HepG2 (cell line): Measurements from ENCODE around the gene F2RL2. TPM values are rescaled to one million over a fixed set of nuclear protein-coding genes. Genes with fewer than 3 reads are reported as not detected.

ENCODE experiments used
- ATAC-seq: fragments of 200-7000 bp; cut with Tn5 transposase; 3 replicates; pipeline ENCODE4 v1.9.1; 2020; ENCODE audit warnings: mild to moderate bottlenecking, moderate library complexity
- BruUV-seq: library from RNA; stranded (reverse); fragments of 400-500 nt; replicated peaks from 2 replicates; lab custom pipeline; 2021; lab: Mats Ljungman, UMichigan
- CTCF ChIA-PET: fragments of 300-600 bp; formaldehyde crosslinking; extraction: SDS; loops from one replicate; lab custom pipeline; 2021; ENCODE audit warnings: low total read pairs, inconsistent platforms, low intra/inter-chr PET ratio; lab: Yijun Ruan, JAX
- POLR2A ChIA-PET: fragments of 350-600 bp; sonication (Branson Sonifier 250); formaldehyde crosslinking; loops from one replicate; lab custom pipeline; 2020; ENCODE audit warnings: antibody characterized with exemption, inconsistent platforms; lab: Yijun Ruan, JAX
- DNase-seq: peaks from one replicate; pipeline ENCODE4 v3.0.0-alpha.2; 2015; ENCODE audit warnings: low spot score
- FAIRE-seq: peaks from 3 replicates; lab custom pipeline; 2011; peaks lifted over from hg19 to GRCh38; lab: Jason Lieb, UNC
- H2AFZ ChIP-seq: one replicate; pipeline ENCODE4 v1.6.1; 2011; ENCODE audit warnings: low read length, inconsistent platforms
- H3K27ac ChIP-seq: fragments of 300-600 bp; 3 replicates; pipeline ENCODE4 v1.8.0; 2011; ENCODE audit warnings: mixed run types, mild to moderate bottlenecking, mixed read lengths, low read length, inconsistent platforms; ENCODE audit not compliant: insufficient read depth; ENCODE audit errors: extremely low read length
- H3K27me3 ChIP-seq, 2 experiments: fragments of 200-600 bp in 1 of 2; 2 replicates in 1 of 2; 3 replicates in 1 of 2; pipeline versions ENCODE4 v1.6.0 to v1.8.0; 2011; ENCODE audit warnings: low read length in 2 of 2, mild to moderate bottlenecking in 2 of 2, moderate library complexity in 2 of 2, inconsistent platforms in 1 of 2; ENCODE audit not compliant: insufficient read depth in 2 of 2, control insufficient read depth in 1 of 2
- H3K36me3 ChIP-seq, 2 experiments: fragments of 200-600 bp in 1 of 2; replicated peaks in 1 of 2; 2 replicates in 1 of 2; 3 replicates in 1 of 2; pipeline versions ENCODE4 v1.5.1 to v1.8.0; 2011; ENCODE audit warnings: low read length in 2 of 2, inconsistent platforms in 1 of 2; ENCODE audit not compliant: insufficient read depth in 2 of 2, control insufficient read depth in 1 of 2
- H3K4me1 ChIP-seq: 2 replicates; pipeline ENCODE4 v1.5.1; 2012; ENCODE audit warnings: low read length, inconsistent platforms; ENCODE audit not compliant: insufficient read depth
- H3K4me2 ChIP-seq: 2 replicates; pipeline ENCODE4 v1.6.0; 2011; ENCODE audit warnings: low read depth, low read length, inconsistent platforms
- H3K4me3 ChIP-seq, 3 experiments: fragments of 200-600 bp in 1 of 3; sonication (generic), shearing (Covaris generic) in 1 of 3; replicated peaks in 1 of 3; 2 replicates each; pipeline ENCODE4 v1.5.1; 2011 to 2016; ENCODE audit warnings: low read length in 3 of 3, inconsistent platforms in 2 of 3, low read depth in 2 of 3, mild to moderate bottlenecking in 2 of 3, control low read depth in 1 of 3, mixed read lengths in 1 of 3; ENCODE audit not compliant: insufficient read depth in 1 of 3
- H3K79me2 ChIP-seq: one replicate; pipeline ENCODE4 v1.6.1; 2011; ENCODE audit warnings: low read length, inconsistent platforms; ENCODE audit not compliant: insufficient read depth
- H3K9ac ChIP-seq: 2 replicates; pipeline ENCODE4 v1.6.0; 2011; ENCODE audit warnings: mild to moderate bottlenecking, low read depth, low read length, inconsistent platforms; ENCODE audit not compliant: insufficient read depth
- H3K9me3 ChIP-seq: 2 replicates; pipeline ENCODE4 v1.5.1; 2012; ENCODE audit warnings: mild to moderate bottlenecking, low read length
- H4K20me1 ChIP-seq: 2 replicates; pipeline ENCODE4 v1.6.0; 2011; ENCODE audit warnings: inconsistent platforms, mild to moderate bottlenecking, low read length, moderate library complexity; ENCODE audit not compliant: insufficient read depth
- ARID2 ChIP-seq: sonication (generic); formaldehyde crosslinking; IDR thresholded peaks from 2 replicates; pipeline ENCODE4 v1.8.1; 2022; ENCODE audit warnings: mild to moderate bottlenecking, missing genetic modification reagents, borderline replicate concordance
- ARNT ChIP-seq: fragments of 450-650 bp; IDR thresholded peaks from 2 replicates; pipeline ENCODE4 v1.6.1; 2017
- DMTF1 ChIP-seq: sonication (generic); formaldehyde crosslinking; IDR thresholded peaks from 2 replicates; pipeline ENCODE4 v1.4.0; 2020; ENCODE audit warnings: mild to moderate bottlenecking, missing genetic modification reagents
- ELF4 ChIP-seq: sonication (generic); formaldehyde crosslinking; IDR thresholded peaks from 2 replicates; pipeline ENCODE4 v1.5.0; 2020; ENCODE audit warnings: missing genetic modification reagents, mild to moderate bottlenecking, moderate library complexity, borderline replicate concordance
- HDAC2 ChIP-seq: sonication (generic); formaldehyde crosslinking; IDR thresholded peaks from 2 replicates; pipeline ENCODE4 v1.4.0; 2020; ENCODE audit warnings: missing genetic modification reagents
- MYC ChIP-seq: sonication (generic); formaldehyde crosslinking; IDR thresholded peaks from 2 replicates; pipeline ENCODE4 v1.9.0; 2021; ENCODE audit warnings: missing genetic modification reagents, borderline replicate concordance
- REXO4 ChIP-seq: sonication (generic); formaldehyde crosslinking; IDR thresholded peaks from 2 replicates; pipeline ENCODE4 v1.8.0; 2022; ENCODE audit warnings: missing genetic modification reagents, mild to moderate bottlenecking, borderline replicate concordance
- U2AF1 ChIP-seq: fragments of 200-400 bp; formaldehyde crosslinking; optimal IDR thresholded peaks from 2 replicates; pipeline ENCODE3; 2017; ENCODE audit warnings: mild to moderate bottlenecking, low read depth, low read length
- ZNF138 ChIP-seq: sonication (generic); formaldehyde crosslinking; IDR thresholded peaks from 2 replicates; pipeline ENCODE4 v1.5.0; 2020; ENCODE audit warnings: mild to moderate bottlenecking, low read depth, missing genetic modification reagents
- ZNF160 ChIP-seq: sonication (generic); formaldehyde crosslinking; IDR thresholded peaks from 2 replicates; pipeline ENCODE4 v1.8.0; 2022; ENCODE audit warnings: mild to moderate bottlenecking, inconsistent platforms, missing genetic modification reagents
- WGBS: methylation state at CpG from one replicate; pipeline ENCODE4 v1.1.6; 2017; ENCODE audit warnings: low lambda C conversion rate; 5-methylcytosine and 5-hydroxymethylcytosine counted together
- in situ Hi-C: cut with HindIII; loops from 2 replicates; pipeline ENCODE4 v1.10.0; 2017; ENCODE audit warnings: low pct_unique_long_range_greater_than_20kb; ENCODE audit not compliant: extremely low pct_ligation_motif_present
- intact Hi-C: fragments of 100-400 bp; cut with micrococcal nuclease; formaldehyde crosslinking; loops from one replicate; pipeline ENCODE4 v1.10.0; 2022; ENCODE audit not compliant: unreplicated experiment
- polyA plus RNA-seq, 8 experiments: library from polyadenylated mRNA; depleted of rRNA in 3 of 8; stranded (reverse) in 7 of 8; unstranded in 1 of 8; fragments of >200 nt; fragmentation: Illumina TruSeq in 4 of 8; extraction: Trizol in 4 of 8; gene quantifications; 2 replicates each; pipeline versions ENCODE4 v1.2.1 to v1.2.3, GENCODE V29; 2011 to 2016; ENCODE audit warnings: low read depth in 4 of 8, missing spikeins in 1 of 8, mixed read lengths in 1 of 8; ENCODE audit not compliant: insufficient read depth in 1 of 8
- total RNA-seq, 5 experiments: library from RNA; depleted of rRNA; stranded (reverse); fragments of >200 nt; fragmentation: Illumina TruSeq; extraction: Trizol; gene quantifications; 2 replicates each; pipeline ENCODE4 v1.2.3, GENCODE V29; 2016; ENCODE audit warnings: low read depth in 1 of 5
- TF ChIP-seq, protein P1 (sequence below): sonication (generic); formaldehyde crosslinking; IDR thresholded peaks from 2 replicates; pipeline ENCODE4 v1.5.0; 2020; ENCODE audit warnings: mild to moderate bottlenecking, missing genetic modification reagents

The F2RL2 gene
- total and polyA plus RNA-seq, 2 of the 13 experiments (the other 11 are each of a cell fraction or from before 2014, with no cell fraction given), result not detected

DNA sequence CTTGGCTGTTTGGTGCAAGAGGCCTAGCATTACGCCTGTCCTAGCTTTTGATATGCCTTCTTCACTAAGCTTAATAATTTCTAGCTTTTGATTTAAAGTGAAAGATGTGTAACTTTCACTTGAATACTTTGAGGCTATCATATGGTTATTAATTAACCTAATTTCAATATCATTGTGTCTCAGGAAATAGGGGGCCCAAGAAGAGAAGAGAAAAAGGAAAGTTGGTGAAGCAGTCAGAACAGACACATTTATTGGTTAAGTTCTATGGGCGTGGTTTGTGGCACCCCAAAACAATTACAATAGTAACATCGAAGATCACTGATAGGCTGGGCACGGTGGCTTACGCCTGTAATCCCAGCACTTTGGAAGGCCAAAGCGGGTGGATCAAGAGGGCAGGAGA is 40.9 kb upstream of the F2RL2 start:
- ATAC-seq (no peak), FAIRE-seq (no peak), DNase-seq (no peak)
- no peak overlapping the region for H3K4me3 ChIP-seq
- no peak overlapping the region for H3K4me2 ChIP-seq
- H3K27me3 ChIP-seq, result no peaks in the 10 kb centered on the region
- no peaks in the 10 kb centered on the region for H4K20me1 ChIP-seq
- in situ Hi-C loops, result no loop called here
- H3K9me3 ChIP-seq, result no peaks in the 10 kb centered on the region
- no peak overlapping the region for H3K27ac ChIP-seq
- TF ChIP-seq HDAC2 (CRISPR knock-in tag) (no peak), MYC (no peak), REXO4 (CRISPR knock-in tag) (no peak), DMTF1 (no peak), ELF4 (no peak), ARID2 (CRISPR knock-in tag) (no peak), ZNF138 (CRISPR knock-in tag) (no peak), U2AF1 (no peak), ARNT (no peak), ZNF160 (CRISPR knock-in tag) (no peak)
- TF ChIP-seq, protein P1, sequence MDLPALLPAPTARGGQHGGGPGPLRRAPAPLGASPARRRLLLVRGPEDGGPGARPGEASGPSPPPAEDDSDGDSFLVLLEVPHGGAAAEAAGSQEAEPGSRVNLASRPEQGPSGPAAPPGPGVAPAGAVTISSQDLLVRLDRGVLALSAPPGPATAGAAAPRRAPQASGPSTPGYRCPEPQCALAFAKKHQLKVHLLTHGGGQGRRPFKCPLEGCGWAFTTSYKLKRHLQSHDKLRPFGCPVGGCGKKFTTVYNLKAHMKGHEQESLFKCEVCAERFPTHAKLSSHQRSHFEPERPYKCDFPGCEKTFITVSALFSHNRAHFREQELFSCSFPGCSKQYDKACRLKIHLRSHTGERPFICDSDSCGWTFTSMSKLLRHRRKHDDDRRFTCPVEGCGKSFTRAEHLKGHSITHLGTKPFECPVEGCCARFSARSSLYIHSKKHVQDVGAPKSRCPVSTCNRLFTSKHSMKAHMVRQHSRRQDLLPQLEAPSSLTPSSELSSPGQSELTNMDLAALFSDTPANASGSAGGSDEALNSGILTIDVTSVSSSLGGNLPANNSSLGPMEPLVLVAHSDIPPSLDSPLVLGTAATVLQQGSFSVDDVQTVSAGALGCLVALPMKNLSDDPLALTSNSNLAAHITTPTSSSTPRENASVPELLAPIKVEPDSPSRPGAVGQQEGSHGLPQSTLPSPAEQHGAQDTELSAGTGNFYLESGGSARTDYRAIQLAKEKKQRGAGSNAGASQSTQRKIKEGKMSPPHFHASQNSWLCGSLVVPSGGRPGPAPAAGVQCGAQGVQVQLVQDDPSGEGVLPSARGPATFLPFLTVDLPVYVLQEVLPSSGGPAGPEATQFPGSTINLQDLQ (CRISPR knock-in tag), result no peak
- peaks cover 13% of the 10 kb centered on the region for H3K4me1 ChIP-seq
- H3K36me3 ChIP-seq, result peaks cover 5 to 31% of the 10 kb centered on the region in 2 experiments
- BruUV-seq, result no TSS peak
- H3K9ac ChIP-seq, result no peak overlapping the region
- ChIA-PET CTCF (no interaction called here), POLR2A (no interaction called here)
- no peaks in the 10 kb centered on the region for H3K79me2 ChIP-seq
- WGBS, result 97% methylated on average over 6 of the region's 6 CpGs
- intact Hi-C loops, result no loop called here
- no peak overlapping the region for H2AFZ ChIP-seq
